ENCODE results near the gene HMGCL. TPM values are rescaled to one million over a fixed set of nuclear protein-coding genes. Genes with fewer than 3 reads are reported as not detected.

HMGCL gene
- 34.2 and 42.0 TPM in 2 replicates for total RNA-seq

GRCh38 chr1:23825076-23825761, at the start of gene HMGCL:
Gene HMGCL (minus strand): TSS chr1:23825429. CDS start chr1:23825415, 14 bp downstream.

GRCh38 chr1:23867895-23868556, 42.8 kb upstream of the HMGCL start, which contains the start of gene FUCA1:
Gene FUCA1 (minus strand): TSS chr1:23868290. CDS start chr1:23868286, 4 bp downstream.

GRCh38 chr1:23800400-23801337, 24.6 kb downstream of the HMGCL start, which contains the start of gene GALE:
Gene GALE (minus strand): TSS chr1:23800754. CDS start chr1:23799007, 1,747 bp downstream.

DNA sequence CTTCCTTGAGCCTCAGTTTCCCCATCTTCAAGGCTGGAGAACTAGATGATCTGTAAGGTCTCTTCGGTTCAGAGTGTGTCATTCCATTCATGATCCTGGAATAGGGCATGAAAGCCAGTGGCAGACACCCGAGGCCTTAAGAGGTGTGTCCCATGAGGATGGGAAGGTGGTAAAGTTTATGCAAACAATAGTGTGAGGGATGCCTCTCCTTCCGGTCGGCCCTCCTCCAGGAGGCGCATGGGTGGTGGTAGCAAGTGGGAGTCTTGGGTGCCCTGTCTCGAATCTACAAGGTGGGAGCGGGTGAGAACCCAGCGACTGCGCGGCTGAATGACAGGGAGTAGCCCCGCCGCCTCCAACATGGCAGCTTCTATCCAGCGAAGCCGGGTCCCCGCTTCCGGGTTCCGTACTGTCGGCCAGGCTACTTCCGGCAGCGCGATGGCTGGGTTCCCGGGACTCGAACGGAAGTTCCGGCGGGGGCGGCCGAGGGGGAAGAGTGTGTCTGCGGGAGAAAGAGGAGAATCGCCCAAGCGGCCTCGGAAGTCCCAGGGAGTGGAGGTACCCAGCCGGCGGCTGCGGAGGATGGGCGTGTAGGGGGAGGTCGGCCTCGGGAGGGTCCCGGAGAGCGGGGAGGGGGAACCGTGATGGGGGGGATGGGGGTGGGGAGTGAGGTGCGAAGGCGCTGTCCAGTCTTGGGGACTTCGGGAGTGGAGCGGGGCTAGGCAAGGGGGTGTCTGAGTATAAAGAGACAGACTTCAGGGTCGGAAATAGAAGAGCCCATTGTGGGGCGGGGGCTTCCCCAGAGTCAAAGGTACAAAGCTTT, 34.3 kb downstream of the HMGCL start, which contains the start of gene LYPLA2:
Gene LYPLA2 (plus strand): TSS at position 450 of the 820 bp plus-strand sequence. CDS start 1,538 bp downstream, outside the sequence.

DNA sequence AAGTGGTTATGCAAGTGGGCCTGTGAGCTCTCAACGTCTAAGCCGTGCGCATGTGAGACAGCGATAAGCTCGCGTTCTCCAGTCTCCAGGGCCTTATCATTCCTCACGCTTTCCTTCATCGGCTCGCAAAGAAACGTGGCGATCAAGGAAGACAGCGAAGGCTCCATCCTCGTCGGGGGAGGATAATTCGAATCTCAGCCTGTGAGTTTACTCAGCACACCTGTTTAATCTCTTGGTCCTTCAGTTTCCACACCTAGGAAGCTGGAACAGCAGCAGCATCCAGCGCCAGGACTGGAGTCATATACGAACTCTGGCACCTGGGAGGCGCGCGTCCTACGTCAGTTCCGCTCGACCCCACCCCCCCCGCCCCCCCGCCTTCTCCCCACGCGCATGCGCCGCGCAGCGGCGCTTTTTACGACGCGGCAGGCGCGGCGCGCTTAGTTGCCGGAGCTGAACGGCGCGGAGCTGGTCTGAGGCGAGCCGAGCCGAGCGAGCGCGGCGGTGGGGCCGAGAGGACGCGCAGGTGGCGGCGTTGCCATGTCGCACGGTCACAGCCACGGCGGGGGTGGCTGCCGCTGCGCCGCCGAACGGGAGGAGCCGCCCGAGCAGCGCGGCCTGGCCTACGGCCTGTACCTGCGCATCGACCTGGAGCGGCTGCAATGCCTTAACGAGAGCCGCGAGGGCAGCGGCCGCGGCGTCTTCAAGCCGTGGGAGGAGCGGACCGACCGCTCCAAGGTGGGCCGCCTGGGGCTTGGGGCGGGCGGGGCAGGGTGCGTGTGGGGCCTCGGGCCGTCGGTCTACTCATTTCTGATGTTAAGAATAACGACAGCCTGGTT, 47.0 kb downstream of the HMGCL start, which contains the start of gene PITHD1:
Gene PITHD1 (plus strand): TSS at position 440 of the 836 bp plus-strand sequence. CDS start 98 bp downstream, at position 538.

Other genes with a start within 250 kb of the HMGCL start
- 447 and 618 TPM in 2 replicates for gene RPL11, start 133.6 kb downstream of the HMGCL start, total RNA-seq
- 30.6 and 42.2 TPM in 2 replicates for gene ELOA, start 82.0 kb downstream of the HMGCL start, total RNA-seq
- 17.4 and 27.5 TPM in 2 replicates for gene PITHD1, start 47.0 kb downstream of the HMGCL start, total RNA-seq
- 47.1 and 96.0 TPM in 2 replicates for gene LYPLA2, start 34.3 kb downstream of the HMGCL start, total RNA-seq
- gene GALE, start 24.7 kb downstream of the HMGCL start, total RNA-seq: 40.8 and 69.7 TPM in 2 replicates
- gene FUCA1, start 42.9 kb upstream of the HMGCL start, total RNA-seq: 20.2 and 20.4 TPM in 2 replicates
- not detected in 2 replicates for gene CNR2, start 87.9 kb upstream of the HMGCL start, total RNA-seq
- gene PNRC2, start 134.4 kb upstream of the HMGCL start, total RNA-seq: 73.3 and 102 TPM in 2 replicates
- gene SRSF10, start 154.9 kb upstream of the HMGCL start, total RNA-seq: 91.4 and 98.5 TPM in 2 replicates